GM19035 (cell line): Measurements from ENCODE around the gene SLC6A3.

Source experiments
- ATAC-seq: cut with Tn5 transposase; IDR thresholded peaks from one replicate; pipeline ENCODE4 v1.9.1; 2021; ENCODE audit not compliant: unreplicated experiment

The SLC6A3 gene

GRCh38 chr5:1356873-1357787 is 88.1 kb downstream of the SLC6A3 start:
- ATAC-seq, result no peak

GRCh38 chr5:1354576-1354975 is 90.7 kb downstream of the SLC6A3 start:
- no peak for ATAC-seq

GRCh38 chr5:1352231-1353219 is 92.7 kb downstream of the SLC6A3 start:
- no peak for ATAC-seq

DNA sequence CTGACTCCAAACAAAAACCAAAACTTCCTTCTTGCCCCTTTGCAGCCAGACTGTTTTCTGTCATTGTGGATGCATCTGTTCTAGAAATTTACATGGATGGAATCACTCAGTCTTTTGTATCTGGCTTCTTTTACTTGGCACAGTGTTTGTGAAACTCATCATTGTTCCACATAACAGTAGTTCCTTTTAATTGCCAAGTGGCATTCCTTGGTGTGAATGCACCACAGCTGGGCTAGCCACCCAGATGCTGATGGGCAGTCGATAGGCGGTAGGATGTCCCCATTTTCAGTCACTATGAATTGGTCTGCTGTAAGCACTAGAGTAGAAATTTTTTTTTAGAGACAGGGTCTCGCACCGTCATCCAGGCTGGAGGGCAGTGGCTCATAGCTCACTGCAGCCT is 94.1 kb downstream of the SLC6A3 start:
- ATAC-seq, result no peak

DNA sequence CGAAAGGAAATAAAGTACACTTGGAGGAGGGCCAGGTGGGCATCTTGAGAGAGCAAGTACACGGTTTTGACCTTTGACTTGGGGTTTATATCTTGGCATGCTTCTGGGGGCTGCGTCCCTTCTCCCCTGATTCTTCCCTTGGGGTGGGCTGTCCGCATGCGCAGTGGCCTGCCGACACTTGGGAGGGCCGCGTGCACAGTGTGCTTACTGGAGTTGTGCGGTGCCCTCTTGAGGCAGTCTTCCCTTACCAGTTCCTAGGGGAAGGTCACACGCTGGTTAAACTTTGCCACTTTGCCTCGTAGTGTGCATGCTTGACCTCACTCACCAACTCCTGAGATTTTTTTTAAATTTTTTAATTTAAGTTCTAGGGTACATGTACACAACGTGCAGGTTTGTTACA is 96.0 kb downstream of the SLC6A3 start:
- ATAC-seq, result no peak

GRCh38 chr5:1348986-1349245 is 96.3 kb downstream of the SLC6A3 start:
- ATAC-seq, result no peak

- ATAC-seq, result no peak
Observed at GRCh38 chr5:1347571-1347970, 97.7 kb downstream of the SLC6A3 start.

DNA sequence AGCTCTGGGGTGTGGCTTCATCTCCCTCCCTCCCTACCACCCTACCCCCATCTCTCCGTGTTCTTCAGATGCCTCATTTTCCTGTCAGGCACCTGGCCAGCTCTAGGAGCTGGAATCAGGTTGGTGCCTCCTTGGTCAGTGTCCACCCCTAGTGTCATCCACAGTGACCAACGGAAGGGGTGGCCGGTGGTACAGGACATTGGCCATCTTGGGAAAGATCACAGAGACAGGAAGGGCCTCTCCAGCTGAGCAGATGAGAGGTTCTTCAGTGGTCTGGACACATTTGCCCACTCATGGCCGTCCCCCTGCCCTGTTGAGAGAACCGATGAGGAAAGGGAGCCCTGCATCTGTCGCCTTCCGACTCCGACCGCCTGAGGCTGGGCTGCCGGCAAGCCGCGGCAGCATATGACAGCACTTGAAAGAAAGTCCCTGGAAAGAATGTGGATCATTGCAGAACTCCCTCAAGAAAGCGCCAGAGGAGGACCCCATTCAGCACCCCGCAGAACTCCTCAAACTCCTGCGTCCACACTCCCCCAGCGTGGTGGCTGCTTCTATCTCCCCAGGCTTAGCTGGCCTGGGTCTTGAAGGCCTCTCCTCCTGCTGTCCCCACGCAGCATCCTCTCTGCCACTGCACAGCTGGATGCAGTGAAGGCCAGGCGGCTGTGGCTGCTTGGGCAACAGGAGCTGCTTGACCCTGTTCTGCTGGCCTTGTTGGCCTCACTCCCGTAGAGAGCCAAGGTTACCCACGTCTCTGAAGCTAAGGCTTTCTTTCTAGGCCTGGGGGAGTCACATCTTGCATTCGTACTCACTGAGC is 98.4 kb downstream of the SLC6A3 start:
- ATAC-seq, result no peak

DNA sequence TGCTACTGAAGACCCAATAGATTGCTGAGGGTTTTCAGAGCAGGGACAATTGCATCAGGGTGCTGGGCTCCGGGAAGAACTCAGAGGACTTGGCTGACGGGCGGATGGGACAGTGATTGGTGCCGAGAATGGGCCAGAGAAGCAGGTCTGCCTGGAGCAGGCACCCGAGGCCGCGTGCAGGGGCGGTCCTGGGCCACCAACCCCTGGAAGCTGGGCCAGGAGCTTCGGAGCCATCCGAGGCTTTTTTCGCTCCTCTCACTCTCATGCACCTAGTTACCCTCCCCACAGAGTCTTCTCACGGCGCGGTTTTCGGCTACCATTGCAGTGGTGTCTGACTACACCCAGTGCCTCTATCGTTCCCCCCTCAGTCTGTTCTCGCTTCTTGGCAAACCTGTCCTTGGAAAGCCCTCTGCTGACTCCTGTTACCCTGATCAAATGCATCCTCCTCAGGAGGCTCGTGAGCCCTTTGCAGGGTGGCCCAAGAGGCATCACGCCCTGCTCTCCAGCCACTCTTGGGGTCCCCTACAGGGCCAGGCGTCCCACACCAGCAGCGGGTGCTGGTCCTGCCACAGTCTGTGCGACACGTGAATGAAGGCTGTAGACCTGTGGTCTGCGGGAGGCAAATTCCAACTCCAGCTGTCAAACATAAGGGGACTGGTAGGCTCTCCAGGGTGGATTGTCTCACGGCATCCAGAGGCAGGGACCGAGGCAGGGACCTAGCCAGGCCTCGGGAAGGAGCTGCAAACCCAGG is 99.2 kb downstream of the SLC6A3 start:
- no peak for ATAC-seq

GRCh38 chr5:1344975-1345838 is 100.0 kb downstream of the SLC6A3 start, which contains the start of gene CLPTM1L:
Gene CLPTM1L, minus strand, starts transcription at chr5:1345099. Its CDS starts 258 bp downstream, at chr5:1344841.
- peak; percentile 77 for ATAC-seq

DNA sequence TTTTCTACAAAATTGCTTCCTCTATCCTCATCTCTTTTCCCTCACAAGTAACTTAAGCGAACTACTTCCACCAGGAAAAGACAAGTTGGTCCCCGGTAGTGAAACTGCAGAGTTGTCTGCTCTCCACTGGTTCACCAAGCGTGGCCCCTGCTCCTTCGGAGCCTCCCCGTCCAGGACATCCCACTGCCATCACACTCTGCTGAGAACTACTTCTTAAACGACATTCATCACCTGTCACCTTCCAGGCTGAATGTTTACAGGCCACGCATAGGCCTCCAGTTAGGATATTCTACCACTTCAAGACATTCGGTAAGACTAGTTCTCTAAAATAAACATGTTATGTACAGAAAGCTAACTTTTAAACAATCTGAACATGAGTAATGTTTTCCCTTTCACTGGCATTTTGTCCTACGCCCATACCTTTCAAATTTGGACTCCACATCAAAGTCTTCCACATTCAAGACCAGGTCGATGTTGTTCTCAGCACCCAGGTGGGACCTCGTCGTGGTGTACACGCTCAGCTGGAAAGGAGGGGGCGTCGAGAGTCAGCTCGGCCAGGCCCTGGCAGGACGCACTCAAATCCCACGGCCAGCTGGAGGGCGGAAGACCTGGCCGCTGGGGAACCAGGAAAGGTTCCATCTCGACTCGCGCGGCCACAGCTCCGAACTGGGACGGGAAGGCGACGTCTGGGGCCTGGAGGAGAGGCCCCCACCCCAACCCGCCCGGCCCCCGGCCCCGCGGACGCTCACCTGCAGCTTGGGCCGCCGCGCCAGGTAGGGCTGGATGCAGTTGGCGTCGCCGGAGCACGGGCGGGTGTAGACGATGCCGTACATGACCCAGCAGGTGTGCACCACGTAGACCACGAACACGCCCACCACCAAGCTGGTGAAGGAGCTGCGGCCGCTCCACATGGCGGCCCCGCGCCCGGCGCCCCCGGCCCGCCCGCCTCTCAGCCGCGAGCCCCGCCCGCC is 101.0 kb downstream of the SLC6A3 start:
- ATAC-seq, result peak; percentile 34

- no peak for ATAC-seq
Observed at GRCh38 chr5:1343315-1343751, 101.9 kb downstream of the SLC6A3 start.
